Measurements from ENCODE around the gene VLDLR. TPM values are rescaled to one million over a fixed set of nuclear protein-coding genes. Genes with fewer than 3 reads are reported as not detected.

Gene VLDLR
- total and polyA plus RNA-seq, 2 of the 8 experiments (the other 6 are each of a cell fraction or from before 2014, with no cell fraction given) = 24.2 to 49.1 TPM

GRCh38 chr9:2681981-2682380 lies 60.4 kb downstream of the VLDLR start:
- no peak overlapping the region for H2AK5ac ChIP-seq (ENCODE audit: low read depth, low read length)
- no peak overlapping the region for H4K91ac ChIP-seq (replicated peaks; ENCODE audit: insufficient read length, low read length)
- H3K23ac ChIP-seq (ENCODE audit: insufficient read length) = no peak overlapping the region
- no peaks in the 10 kb centered on the region for H3K79me1 ChIP-seq (ENCODE audit: low read depth, low read length)
- no peak overlapping the region for H2BK15ac ChIP-seq (ENCODE audit: low read length)
- DNase-seq (ENCODE audit: low read depth in 1 of 2, low spot score in 2 of 2) (no peak), FAIRE-seq (no peak)
- no peak overlapping the region for H4K5ac ChIP-seq (ENCODE audit: insufficient read length, low read depth, low read length)
- H3K23me2 ChIP-seq (ENCODE audit: low read depth, low read length) = no peaks in the 10 kb centered on the region
- H3K4ac ChIP-seq (replicated peaks; ENCODE audit: insufficient read length, low read depth, low read length) = no peak overlapping the region
- no peak overlapping the region for H3K4me3 ChIP-seq (ENCODE audit: extremely low read depth in 1 of 4, insufficient read depth in 2 of 4, low read depth in 3 of 4, low read length in 4 of 4)
- H2AFZ ChIP-seq (ENCODE audit: low read length) = no peak overlapping the region
- no peak overlapping the region for H2BK120ac ChIP-seq (replicated peaks; ENCODE audit: low read depth, low read length)
- no peak overlapping the region for H3K14ac ChIP-seq (ENCODE audit: insufficient read length)
- TF ChIP-seq NRF1 (IDR thresholded peaks at IDR 0.05; ENCODE audit: low read depth, low read length) (no peak), KDM4A (IDR thresholded peaks at IDR 0.05; ENCODE audit: low read depth, low read length, severe bottlenecking) (no peak), CHD1 (IDR thresholded peaks at IDR 0.05; ENCODE audit: low read depth, low read length) (no peak), MAFK (IDR thresholded peaks at IDR 0.05; ENCODE audit: low read depth, low read length) (no peak), TAF7 (optimal IDR thresholded peaks at IDR 0.05; ENCODE audit: borderline replicate concordance, low read depth, low read length) (no peak), ZNF274 (IDR thresholded peaks at IDR 0.05; ENCODE audit: borderline replicate concordance, extremely low read depth, low read length) (no peak), SIX5 (IDR thresholded peaks at IDR 0.05; ENCODE audit: low read depth, low read length) (no peak), RXRA (IDR thresholded peaks at IDR 0.05; ENCODE audit: insufficient read depth, low read depth, low read length) (no peak), TBP (IDR thresholded peaks at IDR 0.05; ENCODE audit: low read depth, low read length) (no peak), ASH2L (IDR thresholded peaks at IDR 0.05; ENCODE audit: low read length) (no peak)
- TF ChIP-seq, protein P1, sequence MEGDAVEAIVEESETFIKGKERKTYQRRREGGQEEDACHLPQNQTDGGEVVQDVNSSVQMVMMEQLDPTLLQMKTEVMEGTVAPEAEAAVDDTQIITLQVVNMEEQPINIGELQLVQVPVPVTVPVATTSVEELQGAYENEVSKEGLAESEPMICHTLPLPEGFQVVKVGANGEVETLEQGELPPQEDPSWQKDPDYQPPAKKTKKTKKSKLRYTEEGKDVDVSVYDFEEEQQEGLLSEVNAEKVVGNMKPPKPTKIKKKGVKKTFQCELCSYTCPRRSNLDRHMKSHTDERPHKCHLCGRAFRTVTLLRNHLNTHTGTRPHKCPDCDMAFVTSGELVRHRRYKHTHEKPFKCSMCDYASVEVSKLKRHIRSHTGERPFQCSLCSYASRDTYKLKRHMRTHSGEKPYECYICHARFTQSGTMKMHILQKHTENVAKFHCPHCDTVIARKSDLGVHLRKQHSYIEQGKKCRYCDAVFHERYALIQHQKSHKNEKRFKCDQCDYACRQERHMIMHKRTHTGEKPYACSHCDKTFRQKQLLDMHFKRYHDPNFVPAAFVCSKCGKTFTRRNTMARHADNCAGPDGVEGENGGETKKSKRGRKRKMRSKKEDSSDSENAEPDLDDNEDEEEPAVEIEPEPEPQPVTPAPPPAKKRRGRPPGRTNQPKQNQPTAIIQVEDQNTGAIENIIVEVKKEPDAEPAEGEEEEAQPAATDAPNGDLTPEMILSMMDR (IDR thresholded peaks at IDR 0.05; ENCODE audit: control extremely low read depth in 1 of 3, insufficient read depth in 1 of 3, low read depth in 1 of 3, low read length in 3 of 3) = no peak
- peaks cover 0 to 2% (median 0%) of the 10 kb centered on the region in 4 experiments; a peak in 3 of 7 replicates for H3K4me1 ChIP-seq (replicated peaks in 1 of 4; ENCODE audit: control insufficient read depth in 3 of 4, insufficient read depth in 4 of 4, low read length in 3 of 4)
- H3K18ac ChIP-seq (ENCODE audit: extremely low read depth, low read length) = no peak overlapping the region
- H3K79me2 ChIP-seq (ENCODE audit: control insufficient read depth in 1 of 2, insufficient read depth in 2 of 2, low read length in 2 of 2) = no peaks in the 10 kb centered on the region
- H3K56ac ChIP-seq (replicated peaks; ENCODE audit: insufficient read length, low read depth, low read length) = no peak overlapping the region
- POLR2A ChIA-PET (ENCODE audit: partially characterized antibody) = no interaction called here
- 83% methylated on average over 1 of the region's 1 CpG; no CpG with 5 or more reads in 1 of the 2 experiments for WGBS, 2 experiments (ENCODE audit: extremely low coverage in 1 of 2, insufficient coverage in 1 of 2, insufficient read length in 1 of 2, insufficient replicate concordance in 2 of 2, low coverage in 1 of 2, low lambda C conversion rate in 2 of 2, missing lambda C conversion rate in 1 of 2)
- CTCF ChIA-PET (ENCODE audit: partially characterized antibody) = no interaction called here
- no peak overlapping the region for H3K27ac ChIP-seq (ENCODE audit: low read depth, low read length)
- H3K9ac ChIP-seq (replicated peaks in 1 of 4; ENCODE audit: extremely low read depth in 1 of 4, low read depth in 3 of 4, low read length in 3 of 4) = no peak overlapping the region
- no peaks in the 10 kb centered on the region for H3K9me3 ChIP-seq (ENCODE audit: insufficient read depth in 2 of 2, low read depth in 1 of 2, low read length in 1 of 2)
- no peak overlapping the region for H2BK20ac ChIP-seq (ENCODE audit: low read length)
- H2BK12ac ChIP-seq (ENCODE audit: low read depth, low read length) = no peak overlapping the region
- H3K4me2 ChIP-seq (ENCODE audit: insufficient read depth in 1 of 2, low read depth in 2 of 2, low read length in 2 of 2) = no peak overlapping the region
- H3K27me3 ChIP-seq (replicated peaks in 1 of 4; ENCODE audit: control insufficient read depth in 3 of 4, extremely low read depth in 1 of 4, insufficient read depth in 3 of 4, low read length in 3 of 4) = no peaks in the 10 kb centered on the region
- no peaks in the 10 kb centered on the region for H4K20me1 ChIP-seq (replicated peaks in 1 of 2; ENCODE audit: control insufficient read depth in 1 of 2, insufficient read depth in 2 of 2, low read length in 2 of 2)
- no peak overlapping the region for H4K8ac ChIP-seq (ENCODE audit: extremely low read depth, insufficient read depth, low read length)
- H3K36me3 ChIP-seq (ENCODE audit: control insufficient read depth in 2 of 4, insufficient read depth in 4 of 4, low read length in 3 of 4) = no peaks in the 10 kb centered on the region
- H2BK5ac ChIP-seq (ENCODE audit: low read depth, low read length) = no peak overlapping the region
